Uterus (tissue), 4 donors: ENCODE results near the gene GABRB1. TPM values are rescaled to one million over a fixed set of nuclear protein-coding genes. Genes with fewer than 3 reads are reported as not detected.
"Not testable (repeated sequence)": the region's sequence is repeated elsewhere in the genome, so short reads cannot be mapped to it uniquely, and the experiment has no call there.

Experiments
- DNase-seq, 2 donors: peaks; one replicate each; pipeline ENCODE4 v3.0.0-alpha.2; 2019 to 2020
- H3K27ac ChIP-seq, 2 donors: fragments of 200-600 bp; sonication (generic); 1 replicate in 1 of 2; 2 replicates in 1 of 2; pipeline ENCODE4 v1.5.1; 2016 to 2018
- H3K27me3 ChIP-seq, 2 donors: fragments of 200-600 bp; sonication (generic); one replicate each; pipeline ENCODE4 v1.5.1; 2018 to 2019; ENCODE audit warnings: control low read depth in 1 of 2
- H3K36me3 ChIP-seq, 2 donors: fragments of 200-600 bp; sonication (generic); one replicate each; pipeline ENCODE4 v1.5.1; 2019; ENCODE audit warnings: control low read depth in 1 of 2
- H3K4me1 ChIP-seq, 2 donors: fragments of 200-600 bp; sonication (generic); one replicate each; pipeline ENCODE4 v1.5.1; 2018 to 2019; ENCODE audit warnings: control low read depth in 1 of 2
- H3K4me3 ChIP-seq, 2 donors: fragments of 200-600 bp; sonication (generic); 1 replicate in 1 of 2; 2 replicates in 1 of 2; pipeline ENCODE4 v1.5.1; 2018 to 2019; ENCODE audit warnings: mild to moderate bottlenecking in 1 of 2
- H3K9me3 ChIP-seq, 2 donors: fragments of 200-600 bp; sonication (generic); one replicate each; pipeline ENCODE4 v1.5.1; 2019; ENCODE audit warnings: control low read depth in 1 of 2
- CTCF ChIP-seq, 4 experiments: fragments of 200-600 bp in 2 of 4; fragments of 450-650 bp in 2 of 4; sonication (generic) in 2 of 4; IDR thresholded peaks; one replicate each; pipeline ENCODE4 v1.5.1; 2016 to 2019; ENCODE audit warnings: antibody characterized with exemption in 4 of 4, mild to moderate bottlenecking in 2 of 4, moderate library complexity in 1 of 4
- POLR2A ChIP-seq, 2 donors: fragments of 450-650 bp; IDR thresholded peaks; one replicate each; pipeline ENCODE4 v1.6.1; 2016; ENCODE audit warnings: antibody characterized with exemption in 2 of 2, mild to moderate bottlenecking in 1 of 2, moderate library complexity in 1 of 2
- intact Hi-C: fragments of 100-400 bp; cut with DNase I; formaldehyde crosslinking; loops from one replicate; pipeline ENCODE4 v1.15.1; 2023; ENCODE audit warnings: low total_unique reads
- total RNA-seq, 4 donors: library from RNA; depleted of rRNA in 3 of 4; stranded (reverse); fragments of >200 nt in 3 of 4; gene quantifications; one replicate each; pipeline versions ENCODE4 v1.1.0 to v1.2.4, GENCODE V29; 2014 to 2023
- donor health status: DM: yes; HTN: yes; CAD: no.

GABRB1 gene
- total RNA-seq, 4 donors from 2014 or later = 1.2 to 1.5 TPM; not detected in 2

GRCh38 chr4:47278631-47279030 is 247.3 kb downstream of the GABRB1 start:
- no peak for DNase-seq
- TF ChIP-seq CTCF (IDR thresholded peaks at IDR 0.05) = no peak
- no peak for TF ChIP-seq POLR2A (IDR thresholded peaks at IDR 0.05)
- Histone ChIP-seq H3K27me3 (no peaks in the 10 kb centered on the region), H3K27ac (no peak overlapping the region), H3K4me3 (no peak overlapping the region), H3K36me3 (no peaks in the 10 kb centered on the region), H3K9me3 (no peaks in the 10 kb centered on the region), H3K4me1 (no peaks in the 10 kb centered on the region)
- intact Hi-C loops = no loop called here

GRCh38 chr4:47287735-47288134 is 256.4 kb downstream of the GABRB1 start:
- intact Hi-C loops = no loop called here
- TF ChIP-seq CTCF (IDR thresholded peaks at IDR 0.05) (no peak), POLR2A (IDR thresholded peaks at IDR 0.05) (no peak)
- no peaks in the 10 kb centered on the region for H3K9me3 ChIP-seq
- no peaks in the 10 kb centered on the region for H3K27me3 ChIP-seq
- no peaks in the 10 kb centered on the region for H3K4me1 ChIP-seq
- H3K4me3 ChIP-seq = no peak overlapping the region
- H3K36me3 ChIP-seq = no peaks in the 10 kb centered on the region
- no peak overlapping the region for H3K27ac ChIP-seq
- no peak for DNase-seq

GRCh38 chr4:47289805-47290204 is 258.4 kb downstream of the GABRB1 start:
- no peaks in the 10 kb centered on the region for H3K9me3 ChIP-seq
- H3K36me3 ChIP-seq = no peaks in the 10 kb centered on the region
- no peak overlapping the region for H3K27ac ChIP-seq
- DNase-seq = no peak
- TF ChIP-seq POLR2A (IDR thresholded peaks at IDR 0.05) (no peak), CTCF (IDR thresholded peaks at IDR 0.05) (no peak)
- no peaks in the 10 kb centered on the region for H3K27me3 ChIP-seq
- no peaks in the 10 kb centered on the region for H3K4me1 ChIP-seq
- H3K4me3 ChIP-seq = no peak overlapping the region
- intact Hi-C loops = no loop called here

- H3K4me1 ChIP-seq, H3K27me3 ChIP-seq, intact Hi-C loops: not testable (repeated sequence)
Observed at GRCh38 chr4:47290873-47291272, 259.5 kb downstream of the GABRB1 start.

GRCh38 chr4:47309165-47309564 is 277.8 kb downstream of the GABRB1 start:
- TF ChIP-seq POLR2A (IDR thresholded peaks at IDR 0.05) (no peak), CTCF (IDR thresholded peaks at IDR 0.05) (no peak)
- DNase-seq = no peak
- no peak overlapping the region for H3K27ac ChIP-seq
- intact Hi-C loops = no loop called here
- H3K27me3 ChIP-seq = no peaks in the 10 kb centered on the region
- no peak overlapping the region for H3K4me3 ChIP-seq
- no peaks in the 10 kb centered on the region for H3K36me3 ChIP-seq
- no peaks in the 10 kb centered on the region for H3K9me3 ChIP-seq
- H3K4me1 ChIP-seq = no peaks in the 10 kb centered on the region

More at GRCh38 chr4:47290873-47291272, 259.5 kb downstream of the GABRB1 start:
- H3K36me3 ChIP-seq, H3K9me3 ChIP-seq, H3K27ac ChIP-seq, DNase-seq, H3K4me3 ChIP-seq: not testable (repeated sequence)

- Histone ChIP-seq H3K27ac (no peak overlapping the region), H3K4me1 (no peaks in the 10 kb centered on the region), H3K27me3 (no peaks in the 10 kb centered on the region), H3K4me3 (no peak overlapping the region), H3K36me3 (no peaks in the 10 kb centered on the region), H3K9me3 (no peaks in the 10 kb centered on the region)
- no peak for TF ChIP-seq CTCF (IDR thresholded peaks at IDR 0.05)
- no peak for TF ChIP-seq POLR2A (IDR thresholded peaks at IDR 0.05)
- DNase-seq = no peak
- intact Hi-C loops = no loop called here
Observed at GRCh38 chr4:47312170-47312569, 280.8 kb downstream of the GABRB1 start.
